H9 (cell line): ENCODE data around the gene TCFL5. TPM values are rescaled to one million over a fixed set of nuclear protein-coding genes. Genes with fewer than 3 reads are reported as not detected.

Source experiments
- DNase-seq: peaks from one replicate; pipeline ENCODE4 v3.0.0-alpha.2; 2017
- H2AFZ ChIP-seq: one replicate; pipeline ENCODE4 v1.6.1; 2013; ENCODE audit warnings: mild to moderate bottlenecking, low read length, control low read depth, moderate library complexity
- H2AK5ac ChIP-seq: 2 replicates; pipeline ENCODE4 v1.6.1; 2013; ENCODE audit warnings: low read length, control low read depth, mixed read lengths; ENCODE audit not compliant: insufficient read length
- H2BK120ac ChIP-seq: one replicate; pipeline ENCODE4 v1.6.1; 2013; ENCODE audit warnings: low read depth, mild to moderate bottlenecking, low read length, control low read depth, inconsistent platforms; ENCODE audit not compliant: poor library complexity, severe bottlenecking
- H2BK12ac ChIP-seq: 2 replicates; pipeline ENCODE4 v1.6.1; 2013; ENCODE audit warnings: low read length, control low read depth, mixed read lengths, low read depth; ENCODE audit not compliant: insufficient read length
- H2BK15ac ChIP-seq: 2 replicates; pipeline ENCODE4 v1.6.1; 2013; ENCODE audit warnings: low read depth, low read length, control low read depth
- H2BK20ac ChIP-seq: one replicate; pipeline ENCODE4 v1.6.1; 2013; ENCODE audit warnings: low read depth, mild to moderate bottlenecking, low read length, control low read depth, inconsistent platforms; ENCODE audit not compliant: poor library complexity, severe bottlenecking
- H2BK5ac ChIP-seq: 2 replicates; pipeline ENCODE4 v1.6.1; 2013; ENCODE audit warnings: low read length, control low read depth, mixed read lengths; ENCODE audit not compliant: insufficient read length
- H3K14ac ChIP-seq: 2 replicates; pipeline ENCODE4 v1.6.1; 2013; ENCODE audit warnings: low read length, control low read depth; ENCODE audit not compliant: insufficient read depth
- H3K18ac ChIP-seq: 2 replicates; pipeline ENCODE4 v1.6.1; 2013; ENCODE audit warnings: low read depth, mild to moderate bottlenecking, mixed read lengths, low read length, control low read depth; ENCODE audit not compliant: insufficient read length
- H3K23ac ChIP-seq: 2 replicates; pipeline ENCODE4 v1.6.1; 2013; ENCODE audit warnings: low read length, control low read depth, mixed read lengths, low read depth; ENCODE audit not compliant: insufficient read length
- H3K23me2 ChIP-seq: 2 replicates; pipeline ENCODE4 v1.6.1; 2013; ENCODE audit warnings: low read depth, mild to moderate bottlenecking, mixed read lengths, low read length, control low read depth; ENCODE audit not compliant: insufficient read length, poor library complexity, severe bottlenecking
- H3K27ac ChIP-seq: 2 replicates; pipeline ENCODE4 v1.5.1; 2013; ENCODE audit warnings: low read length, control low read depth, mixed read lengths, low read depth; ENCODE audit not compliant: insufficient read length
- H3K27me3 ChIP-seq: 2 replicates; pipeline ENCODE4 v1.6.1; 2013; ENCODE audit warnings: low read length, control low read depth, inconsistent platforms; ENCODE audit not compliant: insufficient read depth
- H3K4ac ChIP-seq: 2 replicates; pipeline ENCODE4 v1.6.1; 2013; ENCODE audit warnings: low read depth, mild to moderate bottlenecking, control low read depth, inconsistent platforms, low read length, moderate library complexity
- H3K4me1 ChIP-seq: 2 replicates; pipeline ENCODE4 v1.6.1; 2013; ENCODE audit warnings: low read length, control low read depth, inconsistent platforms; ENCODE audit not compliant: insufficient read depth
- H3K4me2 ChIP-seq: 2 replicates; pipeline ENCODE4 v1.6.1; 2013; ENCODE audit warnings: low read length, control low read depth, mixed read lengths; ENCODE audit not compliant: insufficient read length, insufficient read depth
- H3K56ac ChIP-seq: 2 replicates; pipeline ENCODE4 v1.6.1; 2013; ENCODE audit warnings: low read depth, mild to moderate bottlenecking, mixed read lengths, low read length, control low read depth; ENCODE audit not compliant: insufficient read length
- H3K79me1 ChIP-seq: 2 replicates; pipeline ENCODE4 v1.6.1; 2013; ENCODE audit warnings: low read depth, mild to moderate bottlenecking, moderate library complexity, low read length, control low read depth, inconsistent platforms; ENCODE audit not compliant: insufficient read depth, poor library complexity, severe bottlenecking
- H3K79me2 ChIP-seq: 2 replicates; pipeline ENCODE4 v1.6.1; 2013; ENCODE audit warnings: low read length, control low read depth, inconsistent platforms; ENCODE audit not compliant: insufficient read depth
- H3K9ac ChIP-seq: 2 replicates; pipeline ENCODE4 v1.6.1; 2013; ENCODE audit warnings: low read length, control low read depth, mixed read lengths; ENCODE audit not compliant: insufficient read length; ENCODE audit errors: extremely low read depth
- H3K9me3 ChIP-seq: one replicate; pipeline ENCODE4 v1.6.1; 2013; ENCODE audit warnings: low read depth, low read length, inconsistent platforms; ENCODE audit not compliant: control insufficient read depth
- H3T11ph ChIP-seq: one replicate; pipeline ENCODE4 v1.6.1; 2013; ENCODE audit warnings: mild to moderate bottlenecking, low read length, control low read depth, inconsistent platforms
- H4K20me1 ChIP-seq: one replicate; pipeline ENCODE4 v1.6.1; 2013; ENCODE audit not compliant: control insufficient read depth, insufficient read length, insufficient read depth
- H4K5ac ChIP-seq: 2 replicates; pipeline ENCODE4 v1.6.1; 2013; ENCODE audit warnings: low read depth, mild to moderate bottlenecking, mixed read lengths, low read length, control low read depth; ENCODE audit not compliant: insufficient read length
- H4K8ac ChIP-seq: replicated peaks from 2 replicates; pipeline ENCODE4 v1.6.1; 2013; ENCODE audit warnings: low read length, control low read depth, mixed read lengths, low read depth; ENCODE audit not compliant: insufficient read length
- H4K91ac ChIP-seq: 2 replicates; pipeline ENCODE4 v1.6.1; 2013; ENCODE audit warnings: low read depth, mild to moderate bottlenecking, moderate library complexity, mixed read lengths, low read length, control low read depth; ENCODE audit not compliant: insufficient read length
- H3K27ac Mint-ChIP-seq, 3 experiments: 2 replicates in 2 of 3; 3 replicates in 1 of 3; pipeline ENCODE4 v1.8.0; 2020 to 2021; ENCODE audit warnings: mixed read lengths in 3 of 3, mild to moderate bottlenecking in 1 of 3, moderate library complexity in 1 of 3
- H3K27me3 Mint-ChIP-seq: 2 replicates; pipeline ENCODE4 v1.8.0; 2021; ENCODE audit warnings: low read depth, mild to moderate bottlenecking, moderate library complexity, mixed read lengths
- H3K36me3 Mint-ChIP-seq, 3 experiments: 2 replicates in 2 of 3; 3 replicates in 1 of 3; pipeline ENCODE4 v1.8.0; 2020 to 2021; ENCODE audit warnings: low read depth in 3 of 3, mixed read lengths in 3 of 3; ENCODE audit not compliant: insufficient read depth in 1 of 3
- H3K4me1 Mint-ChIP-seq, 2 experiments: 2 replicates each; pipeline ENCODE4 v1.8.0; 2020; ENCODE audit warnings: mixed read lengths in 2 of 2
- H3K4me3 Mint-ChIP-seq, 2 experiments: 2 replicates in 1 of 2; 3 replicates in 1 of 2; pipeline ENCODE4 v1.8.0; 2020 to 2021; ENCODE audit warnings: mild to moderate bottlenecking in 2 of 2, mixed read lengths in 2 of 2, moderate library complexity in 1 of 2
- H3K9me3 Mint-ChIP-seq, 2 experiments: 2 replicates in 1 of 2; 3 replicates in 1 of 2; pipeline ENCODE4 v1.8.0; 2020; ENCODE audit warnings: mild to moderate bottlenecking in 2 of 2, mixed read lengths in 2 of 2, moderate library complexity in 1 of 2
- WGBS: extraction: QIAGEN DNeasy Blood & Tissue Kit; methylation state at CpG from one replicate; pipeline ENCODE4 v1.1.7; 2013; ENCODE audit warnings: missing lambda C conversion rate, low lambda C conversion rate, mixed read lengths; ENCODE audit not compliant: insufficient read length; ENCODE audit errors: extremely low coverage; 5-methylcytosine and 5-hydroxymethylcytosine counted together
- total RNA-seq: library from RNA; stranded (reverse); gene quantifications from 2 replicates; pipeline ENCODE4 v1.2.1, GENCODE V29; 2021
- TF ChIP-seq, protein P1 (sequence below): fragments of 200-600 bp; sonication (generic); conservative IDR thresholded peaks from 3 replicates; pipeline ENCODE4 v1.8.0; 2021; ENCODE audit warnings: antibody characterized with exemption, mild to moderate bottlenecking

Gene TCFL5
- total RNA-seq, 1 experiment from 2014 or later, result 16.4 TPM

DNA sequence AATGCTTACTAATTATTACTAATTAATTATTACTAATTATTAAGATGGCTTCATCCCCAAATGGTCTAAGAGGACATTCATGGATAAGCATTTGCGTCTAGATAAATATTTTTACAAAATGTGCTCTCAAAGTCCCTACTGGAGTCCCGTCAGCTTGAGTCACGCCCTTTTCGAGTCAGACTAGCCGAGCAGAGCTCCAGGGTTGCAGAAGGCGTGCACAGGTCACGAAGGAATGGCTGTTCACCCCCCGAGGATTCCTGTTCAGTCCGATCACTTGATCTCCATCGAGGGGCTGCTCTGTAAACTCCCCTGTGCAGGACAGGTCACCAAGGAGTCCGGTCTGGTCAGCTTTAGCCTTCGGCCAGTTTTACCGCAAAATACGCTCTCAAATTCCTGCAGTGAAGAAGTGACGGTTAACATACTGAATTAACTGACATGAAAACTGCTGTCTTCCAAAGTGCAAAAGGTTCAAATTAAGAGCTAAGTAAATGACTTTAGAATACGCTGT lies 19.9 kb downstream of the TCFL5 start:
- Histone ChIP-seq H4K20me1 (no peaks in the 10 kb centered on the region), H3K18ac (no peak overlapping the region), H2BK5ac (no peak overlapping the region), H2AK5ac (no peak overlapping the region), H3K56ac (no peak overlapping the region), H3K4me2 (no peak overlapping the region), H3K27ac (no peak overlapping the region), H2AFZ (no peak overlapping the region), H3K27me3 (no peaks in the 10 kb centered on the region), H3K23ac (no peak overlapping the region), H4K5ac (no peak overlapping the region), H4K91ac (no peak overlapping the region), H2BK120ac (no peak overlapping the region), H3K4ac (no peak overlapping the region), H3K23me2 (no peaks in the 10 kb centered on the region), H2BK12ac (no peak overlapping the region), H3K79me1 (no peaks in the 10 kb centered on the region), H3K9ac (no peak overlapping the region), H3K9me3 (no peaks in the 10 kb centered on the region), H3T11ph (no peak overlapping the region), H3K4me1 (no peaks in the 10 kb centered on the region), H3K79me2 (no peaks in the 10 kb centered on the region), H3K14ac (no peak overlapping the region), H2BK15ac (no peak overlapping the region), H2BK20ac (no peak overlapping the region), H4K8ac (no peak overlapping the region)
- DNase-seq, result no peak
- H3K4me3 Mint-ChIP-seq, result no peak overlapping the region
- no CpG with 5 or more reads among the region's 16 CpGs for WGBS
- peak overlapping the region in 1 of 3 experiments; percentile 9; a peak in 1 of 7 replicates for H3K27ac Mint-ChIP-seq
- no peaks in the 10 kb centered on the region for H3K27me3 Mint-ChIP-seq
- H3K9me3 Mint-ChIP-seq, result no peaks in the 10 kb centered on the region
- peaks cover 10 to 19% of the 10 kb centered on the region in 2 experiments for H3K4me1 Mint-ChIP-seq
- H3K36me3 Mint-ChIP-seq, result peaks cover 16 to 60% (median 55%) of the 10 kb centered on the region in 3 experiments; a peak in 6 of 7 replicates
- TF ChIP-seq, protein P1, sequence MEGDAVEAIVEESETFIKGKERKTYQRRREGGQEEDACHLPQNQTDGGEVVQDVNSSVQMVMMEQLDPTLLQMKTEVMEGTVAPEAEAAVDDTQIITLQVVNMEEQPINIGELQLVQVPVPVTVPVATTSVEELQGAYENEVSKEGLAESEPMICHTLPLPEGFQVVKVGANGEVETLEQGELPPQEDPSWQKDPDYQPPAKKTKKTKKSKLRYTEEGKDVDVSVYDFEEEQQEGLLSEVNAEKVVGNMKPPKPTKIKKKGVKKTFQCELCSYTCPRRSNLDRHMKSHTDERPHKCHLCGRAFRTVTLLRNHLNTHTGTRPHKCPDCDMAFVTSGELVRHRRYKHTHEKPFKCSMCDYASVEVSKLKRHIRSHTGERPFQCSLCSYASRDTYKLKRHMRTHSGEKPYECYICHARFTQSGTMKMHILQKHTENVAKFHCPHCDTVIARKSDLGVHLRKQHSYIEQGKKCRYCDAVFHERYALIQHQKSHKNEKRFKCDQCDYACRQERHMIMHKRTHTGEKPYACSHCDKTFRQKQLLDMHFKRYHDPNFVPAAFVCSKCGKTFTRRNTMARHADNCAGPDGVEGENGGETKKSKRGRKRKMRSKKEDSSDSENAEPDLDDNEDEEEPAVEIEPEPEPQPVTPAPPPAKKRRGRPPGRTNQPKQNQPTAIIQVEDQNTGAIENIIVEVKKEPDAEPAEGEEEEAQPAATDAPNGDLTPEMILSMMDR, result no peak
